Measurements from ENCODE around the gene GVQW3. TPM values are rescaled to one million over a fixed set of nuclear protein-coding genes. Genes with fewer than 3 reads are reported as not detected.

GVQW3 gene
- 0.62 to 1.0 TPM (median 0.71 TPM) in 5 replicates for total RNA-seq (2022; extraction: Qiagen RNA extraction)

GRCh38 chr11:76380977-76381719 lies at the start of gene GVQW3, which contains the start of gene THAP12:
TSS of gene GVQW3 (plus strand) at chr11:76381323. CDS start at chr11:76381829, 506 bp downstream.
TSS of gene THAP12 (minus strand) at chr11:76381132. CDS start at chr11:76380836, 296 bp downstream.

GRCh38 chr11:76444384-76445120 lies 63.4 kb downstream of the GVQW3 start, which contains the start of gene EMSY:
TSS of gene EMSY (plus strand) at chr11:76445018. CDS start at chr11:76446939, 1,921 bp downstream.

Other genes with a start within 250 kb of the GVQW3 start
- 1.9 to 2.4 TPM (median 2.2 TPM) in 5 replicates for gene WNT11, start 174.8 kb upstream of the GVQW3 start, total RNA-seq (2022; extraction: Qiagen RNA extraction)
- gene THAP12, start 191 bp upstream of the GVQW3 start, total RNA-seq (2022; extraction: Qiagen RNA extraction), result 40.7 to 51.0 TPM (median 43.0 TPM) in 5 replicates
- gene EMSY, start 63.7 kb downstream of the GVQW3 start, total RNA-seq (2022; extraction: Qiagen RNA extraction), result 10.1 to 13.8 TPM (median 11.2 TPM) in 5 replicates